Fibroblast of skin of left quadriceps (primary cell): ENCODE measurements around the gene SLC37A1.

Source experiments
- DNase-seq, 2 experiments: peaks; one replicate each; pipeline ENCODE4 v3.0.0-alpha.2; 2013; ENCODE audit warnings: low read depth in 2 of 2

The SLC37A1 gene

GRCh38 chr21:42507418-42507817, 6.2 kb upstream of the SLC37A1 start:
- no peak for DNase-seq

- no peak for DNase-seq
Observed at GRCh38 chr21:42508371-42508770, 5.3 kb upstream of the SLC37A1 start.

- no peak for DNase-seq
Observed at GRCh38 chr21:42509244-42509643, 4.4 kb upstream of the SLC37A1 start.

- DNase-seq = no peak
Observed at GRCh38 chr21:42512346-42513034, 1.2 kb upstream of the SLC37A1 start.

- no peak for DNase-seq
Observed at GRCh38 chr21:42513985-42514882, 582 bp downstream of the SLC37A1 start.

- DNase-seq = no peak
Observed at GRCh38 chr21:42514883-42515228, 1.2 kb downstream of the SLC37A1 start.

GRCh38 chr21:42515708-42516502, 2.3 kb downstream of the SLC37A1 start:
- no peak for DNase-seq

- DNase-seq = no peak
Observed at GRCh38 chr21:42518215-42518614, 4.6 kb downstream of the SLC37A1 start.

GRCh38 chr21:42518626-42519025, 5.0 kb downstream of the SLC37A1 start:
- DNase-seq = no peak

GRCh38 chr21:42520628-42521253, 7.1 kb downstream of the SLC37A1 start:
- no peak for DNase-seq

- DNase-seq = no peak
Observed at GRCh38 chr21:42521384-42521783, 7.7 kb downstream of the SLC37A1 start.

GRCh38 chr21:42521805-42522204, 8.2 kb downstream of the SLC37A1 start:
- DNase-seq = no peak

- no peak for DNase-seq
Observed at GRCh38 chr21:42522271-42522670, 8.6 kb downstream of the SLC37A1 start.

GRCh38 chr21:42522771-42523170, 9.1 kb downstream of the SLC37A1 start:
- no peak for DNase-seq

GRCh38 chr21:42523211-42523610, 9.6 kb downstream of the SLC37A1 start:
- no peak for DNase-seq

- no peak for DNase-seq
Observed at GRCh38 chr21:42523941-42524340, 10.3 kb downstream of the SLC37A1 start.

GRCh38 chr21:42524341-42525028, 10.8 kb downstream of the SLC37A1 start:
- DNase-seq = peak in 1 of 2 experiments; percentile 4

- DNase-seq = no peak
Observed at GRCh38 chr21:42525029-42525581, 11.5 kb downstream of the SLC37A1 start.

- no peak for DNase-seq
Observed at GRCh38 chr21:42525676-42526378, 12.2 kb downstream of the SLC37A1 start.

- DNase-seq = no peak
Observed at GRCh38 chr21:42526379-42526727, 12.7 kb downstream of the SLC37A1 start.

GRCh38 chr21:42527127-42527488, 13.5 kb downstream of the SLC37A1 start:
- DNase-seq = no peak
